NCI-H1048 (cell line): Measurements from ENCODE around the gene ARHGEF3.
A peak's percentile ranks its signal among the peaks of the same experiment; 100 is the strongest.

ENCODE experiments used
- DNase-seq: peaks from one replicate; lab custom pipeline; 2025; lab: John Stamatoyannopoulos, UW

Gene ARHGEF3

GRCh38 chr3:56801662-56802377 is at the start of gene ARHGEF3:
Gene ARHGEF3 (minus strand): TSS chr3:56801949. CDS start chr3:56801798, 151 bp downstream.
- peak; percentile 33 for DNase-seq

GRCh38 chr3:56849698-56850097 is 47.9 kb upstream of the ARHGEF3 start:
- no peak for DNase-seq

GRCh38 chr3:56845505-56845904 is 43.8 kb upstream of the ARHGEF3 start:
- no peak for DNase-seq

GRCh38 chr3:56844536-56844935 is 42.8 kb upstream of the ARHGEF3 start:
- DNase-seq: no peak

- DNase-seq: no peak
Measured at GRCh38 chr3:56839784-56840715, 38.3 kb upstream of the ARHGEF3 start.

- DNase-seq: no peak
Measured at GRCh38 chr3:56838448-56838847, 36.7 kb upstream of the ARHGEF3 start.

- DNase-seq: no peak
Measured at GRCh38 chr3:56837196-56837955, 35.6 kb upstream of the ARHGEF3 start.

GRCh38 chr3:56836276-56837163 is 34.8 kb upstream of the ARHGEF3 start:
- DNase-seq: no peak

GRCh38 chr3:56835650-56836227 is 34.0 kb upstream of the ARHGEF3 start:
- DNase-seq: no peak

GRCh38 chr3:56833536-56833935 is 31.8 kb upstream of the ARHGEF3 start:
- DNase-seq: no peak

- DNase-seq: no peak
Measured at GRCh38 chr3:56833022-56833421, 31.3 kb upstream of the ARHGEF3 start.

GRCh38 chr3:56831572-56831971 is 29.8 kb upstream of the ARHGEF3 start:
- no peak for DNase-seq

GRCh38 chr3:56830884-56831283 is 29.1 kb upstream of the ARHGEF3 start:
- DNase-seq: no peak

GRCh38 chr3:56829533-56829932 is 27.8 kb upstream of the ARHGEF3 start:
- DNase-seq: no peak

- no peak for DNase-seq
Measured at GRCh38 chr3:56826831-56827722, 25.3 kb upstream of the ARHGEF3 start.

GRCh38 chr3:56825567-56826438 is 24.1 kb upstream of the ARHGEF3 start:
- DNase-seq: no peak

- no peak for DNase-seq
Measured at GRCh38 chr3:56823984-56824703, 22.4 kb upstream of the ARHGEF3 start.

GRCh38 chr3:56823421-56823926 is 21.7 kb upstream of the ARHGEF3 start:
- no peak for DNase-seq
